ENCODE measurements around the gene MT3. TPM values are rescaled to one million over a fixed set of nuclear protein-coding genes. Genes with fewer than 3 reads are reported as not detected.

MT3 gene
- total and polyA plus RNA-seq, 2 of the 13 experiments (the other 11 are each of a cell fraction or from before 2014, with no cell fraction given), result not detected

DNA sequence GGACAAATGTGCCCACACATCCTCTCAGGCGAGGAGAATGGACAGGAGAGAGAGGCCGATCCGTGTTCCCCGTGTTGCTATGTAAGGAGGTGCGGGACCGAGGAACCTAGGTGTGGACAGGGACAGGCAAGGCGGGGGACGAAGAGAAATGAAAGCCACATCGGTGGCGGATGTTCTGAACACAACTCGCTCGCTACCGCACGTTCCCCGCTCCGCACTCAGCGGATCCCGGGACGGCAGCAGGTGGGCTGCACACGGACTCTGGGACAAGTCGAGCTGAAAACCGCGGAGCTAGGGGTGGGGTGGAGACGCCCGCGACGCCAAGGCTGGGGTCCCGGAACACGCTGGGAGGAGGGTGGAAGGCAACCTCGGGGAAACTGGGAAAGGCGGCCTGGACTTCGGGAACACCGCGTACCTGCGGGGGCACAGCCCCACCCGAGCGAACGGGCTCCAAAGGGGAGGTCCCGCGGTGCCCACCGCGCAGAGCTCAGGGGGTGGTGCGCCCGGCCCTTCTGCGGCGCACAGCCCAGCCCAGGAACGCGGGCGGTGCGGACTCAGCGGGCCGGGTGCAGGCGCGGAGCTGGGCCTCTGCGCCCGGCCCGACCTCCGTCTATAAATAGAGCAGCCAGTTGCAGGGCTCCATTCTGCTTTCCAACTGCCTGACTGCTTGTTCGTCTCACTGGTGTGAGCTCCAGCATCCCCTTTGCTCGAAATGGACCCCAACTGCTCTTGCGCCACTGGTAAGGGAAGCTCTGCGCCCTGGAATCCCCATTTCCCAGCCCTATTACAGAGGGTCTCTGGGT is 36.0 kb downstream of the MT3 start, which contains the start of gene MT1E (continued):
- peak; percentile 72 for TF ChIP-seq NAIF1 (CRISPR knock-in tag; IDR thresholded peaks at IDR 0.05; ENCODE audit: borderline replicate concordance)
- TF ChIP-seq, protein P1, sequence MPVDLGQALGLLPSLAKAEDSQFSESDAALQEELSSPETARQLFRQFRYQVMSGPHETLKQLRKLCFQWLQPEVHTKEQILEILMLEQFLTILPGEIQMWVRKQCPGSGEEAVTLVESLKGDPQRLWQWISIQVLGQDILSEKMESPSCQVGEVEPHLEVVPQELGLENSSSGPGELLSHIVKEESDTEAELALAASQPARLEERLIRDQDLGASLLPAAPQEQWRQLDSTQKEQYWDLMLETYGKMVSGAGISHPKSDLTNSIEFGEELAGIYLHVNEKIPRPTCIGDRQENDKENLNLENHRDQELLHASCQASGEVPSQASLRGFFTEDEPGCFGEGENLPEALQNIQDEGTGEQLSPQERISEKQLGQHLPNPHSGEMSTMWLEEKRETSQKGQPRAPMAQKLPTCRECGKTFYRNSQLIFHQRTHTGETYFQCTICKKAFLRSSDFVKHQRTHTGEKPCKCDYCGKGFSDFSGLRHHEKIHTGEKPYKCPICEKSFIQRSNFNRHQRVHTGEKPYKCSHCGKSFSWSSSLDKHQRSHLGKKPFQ (CRISPR knock-in tag; IDR thresholded peaks at IDR 0.05; ENCODE audit: insufficient replicate concordance), result peak; percentile 25
- TF ChIP-seq ZMYM2 (CRISPR knock-in tag; IDR thresholded peaks at IDR 0.05), result peak; percentile 56; the same call in 1 of the 2 replicates
- TF ChIP-seq, protein P2, sequence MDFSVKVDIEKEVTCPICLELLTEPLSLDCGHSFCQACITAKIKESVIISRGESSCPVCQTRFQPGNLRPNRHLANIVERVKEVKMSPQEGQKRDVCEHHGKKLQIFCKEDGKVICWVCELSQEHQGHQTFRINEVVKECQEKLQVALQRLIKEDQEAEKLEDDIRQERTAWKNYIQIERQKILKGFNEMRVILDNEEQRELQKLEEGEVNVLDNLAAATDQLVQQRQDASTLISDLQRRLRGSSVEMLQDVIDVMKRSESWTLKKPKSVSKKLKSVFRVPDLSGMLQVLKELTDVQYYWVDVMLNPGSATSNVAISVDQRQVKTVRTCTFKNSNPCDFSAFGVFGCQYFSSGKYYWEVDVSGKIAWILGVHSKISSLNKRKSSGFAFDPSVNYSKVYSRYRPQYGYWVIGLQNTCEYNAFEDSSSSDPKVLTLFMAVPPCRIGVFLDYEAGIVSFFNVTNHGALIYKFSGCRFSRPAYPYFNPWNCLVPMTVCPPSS (IDR thresholded peaks at IDR 0.05), result no peak
- TF ChIP-seq, protein P3, sequence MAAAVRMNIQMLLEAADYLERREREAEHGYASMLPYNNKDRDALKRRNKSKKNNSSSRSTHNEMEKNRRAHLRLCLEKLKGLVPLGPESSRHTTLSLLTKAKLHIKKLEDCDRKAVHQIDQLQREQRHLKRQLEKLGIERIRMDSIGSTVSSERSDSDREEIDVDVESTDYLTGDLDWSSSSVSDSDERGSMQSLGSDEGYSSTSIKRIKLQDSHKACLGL (CRISPR knock-in tag; IDR thresholded peaks at IDR 0.05), result peak; percentile 29; the same call in 1 of the 2 replicates
- no peak for TF ChIP-seq ZNF230 (CRISPR knock-in tag; IDR thresholded peaks at IDR 0.05)
- TF ChIP-seq, protein P4, sequence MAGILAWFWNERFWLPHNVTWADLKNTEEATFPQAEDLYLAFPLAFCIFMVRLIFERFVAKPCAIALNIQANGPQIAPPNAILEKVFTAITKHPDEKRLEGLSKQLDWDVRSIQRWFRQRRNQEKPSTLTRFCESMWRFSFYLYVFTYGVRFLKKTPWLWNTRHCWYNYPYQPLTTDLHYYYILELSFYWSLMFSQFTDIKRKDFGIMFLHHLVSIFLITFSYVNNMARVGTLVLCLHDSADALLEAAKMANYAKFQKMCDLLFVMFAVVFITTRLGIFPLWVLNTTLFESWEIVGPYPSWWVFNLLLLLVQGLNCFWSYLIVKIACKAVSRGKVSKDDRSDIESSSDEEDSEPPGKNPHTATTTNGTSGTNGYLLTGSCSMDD (CRISPR knock-in tag; IDR thresholded peaks at IDR 0.05), result no peak
- peak; percentile 91; the same call in 1 of the 2 replicates for TF ChIP-seq NRL (CRISPR knock-in tag; IDR thresholded peaks at IDR 0.05; ENCODE audit: borderline replicate concordance)
- no peak for TF ChIP-seq ZNF713 (CRISPR knock-in tag; IDR thresholded peaks at IDR 0.05)
- TF ChIP-seq KLF15 (CRISPR knock-in tag; IDR thresholded peaks at IDR 0.05; ENCODE audit: borderline replicate concordance), result no peak
- no peak; the same call in 1 of the 2 replicates for TF ChIP-seq ZNF124 (CRISPR knock-in tag; IDR thresholded peaks at IDR 0.05)
- TF ChIP-seq ZMYM4 (CRISPR knock-in tag; IDR thresholded peaks at IDR 0.05), result peak; percentile 27; the same call in 1 of the 2 replicates
- no peak for TF ChIP-seq U2AF1 (optimal IDR thresholded peaks at IDR 0.05; ENCODE audit: low read depth, low read length)
- TF ChIP-seq ZSCAN22 (CRISPR knock-in tag; IDR thresholded peaks at IDR 0.05), result no peak
- TF ChIP-seq, protein P5, sequence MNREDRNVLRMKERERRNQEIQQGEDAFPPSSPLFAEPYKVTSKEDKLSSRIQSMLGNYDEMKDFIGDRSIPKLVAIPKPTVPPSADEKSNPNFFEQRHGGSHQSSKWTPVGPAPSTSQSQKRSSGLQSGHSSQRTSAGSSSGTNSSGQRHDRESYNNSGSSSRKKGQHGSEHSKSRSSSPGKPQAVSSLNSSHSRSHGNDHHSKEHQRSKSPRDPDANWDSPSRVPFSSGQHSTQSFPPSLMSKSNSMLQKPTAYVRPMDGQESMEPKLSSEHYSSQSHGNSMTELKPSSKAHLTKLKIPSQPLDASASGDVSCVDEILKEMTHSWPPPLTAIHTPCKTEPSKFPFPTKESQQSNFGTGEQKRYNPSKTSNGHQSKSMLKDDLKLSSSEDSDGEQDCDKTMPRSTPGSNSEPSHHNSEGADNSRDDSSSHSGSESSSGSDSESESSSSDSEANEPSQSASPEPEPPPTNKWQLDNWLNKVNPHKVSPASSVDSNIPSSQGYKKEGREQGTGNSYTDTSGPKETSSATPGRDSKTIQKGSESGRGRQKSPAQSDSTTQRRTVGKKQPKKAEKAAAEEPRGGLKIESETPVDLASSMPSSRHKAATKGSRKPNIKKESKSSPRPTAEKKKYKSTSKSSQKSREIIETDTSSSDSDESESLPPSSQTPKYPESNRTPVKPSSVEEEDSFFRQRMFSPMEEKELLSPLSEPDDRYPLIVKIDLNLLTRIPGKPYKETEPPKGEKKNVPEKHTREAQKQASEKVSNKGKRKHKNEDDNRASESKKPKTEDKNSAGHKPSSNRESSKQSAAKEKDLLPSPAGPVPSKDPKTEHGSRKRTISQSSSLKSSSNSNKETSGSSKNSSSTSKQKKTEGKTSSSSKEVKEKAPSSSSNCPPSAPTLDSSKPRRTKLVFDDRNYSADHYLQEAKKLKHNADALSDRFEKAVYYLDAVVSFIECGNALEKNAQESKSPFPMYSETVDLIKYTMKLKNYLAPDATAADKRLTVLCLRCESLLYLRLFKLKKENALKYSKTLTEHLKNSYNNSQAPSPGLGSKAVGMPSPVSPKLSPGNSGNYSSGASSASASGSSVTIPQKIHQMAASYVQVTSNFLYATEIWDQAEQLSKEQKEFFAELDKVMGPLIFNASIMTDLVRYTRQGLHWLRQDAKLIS (CRISPR knock-in tag; IDR thresholded peaks at IDR 0.05), result no peak
- 0 out of 2 replicates have a peak, but pooled peaks have one; percentile 64 for TF ChIP-seq ZNF354B (CRISPR knock-in tag; IDR thresholded peaks at IDR 0.05)
- TF ChIP-seq, protein P6, sequence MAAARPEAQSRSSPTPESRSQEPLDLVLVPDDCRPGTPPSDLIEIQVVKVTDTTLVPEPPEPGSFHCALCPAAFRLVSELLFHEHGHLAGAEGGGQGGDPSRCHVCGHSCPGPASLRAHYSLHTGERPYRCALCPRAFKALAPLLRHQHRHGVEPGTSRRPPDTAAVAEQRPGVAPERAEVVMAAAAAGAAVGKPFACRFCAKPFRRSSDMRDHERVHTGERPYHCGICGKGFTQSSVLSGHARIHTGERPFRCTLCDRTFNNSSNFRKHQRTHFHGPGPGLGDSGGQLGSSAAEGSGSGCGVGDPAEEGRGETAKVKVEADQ (CRISPR knock-in tag; IDR thresholded peaks at IDR 0.05; ENCODE audit: borderline replicate concordance), result 0 out of 2 replicates have a peak, but pooled peaks have one; percentile 28
- TF ChIP-seq ZNF205 (CRISPR knock-in tag; IDR thresholded peaks at IDR 0.05), result peak; percentile 19; the same call in 1 of the 2 replicates
- TF ChIP-seq KDM6A (CRISPR knock-in tag; IDR thresholded peaks at IDR 0.05; ENCODE audit: low read depth), result no peak
- TF ChIP-seq SRY (CRISPR knock-in tag; IDR thresholded peaks at IDR 0.05), result 0 out of 2 replicates have a peak, but pooled peaks have one; percentile 52

Data from HepG2 (cell line).